ENCODE data around the gene OSGEP. TPM values are rescaled to one million over a fixed set of nuclear protein-coding genes. Genes with fewer than 3 reads are reported as not detected.

The OSGEP gene
- total RNA-seq, 1 donor from 2014 or later = 46.1 TPM

GRCh38 chr14:20489093-20489994 is 34.7 kb upstream of the OSGEP start:
- H3K4me3 Mint-ChIP-seq (ENCODE audit: unreplicated experiment) = no peak overlapping the region
- H3K4me1 Mint-ChIP-seq (ENCODE audit: unreplicated experiment) = peaks cover 47% of the 10 kb centered on the region
- no peaks in the 10 kb centered on the region for H3K9me3 Mint-ChIP-seq (ENCODE audit: unreplicated experiment)
- DNase-seq (ENCODE audit: low spot score) = no peak
- peak overlapping the region; percentile 4 for H3K27ac Mint-ChIP-seq (ENCODE audit: unreplicated experiment)
- no peaks in the 10 kb centered on the region for H3K36me3 Mint-ChIP-seq (ENCODE audit: low read depth, unreplicated experiment)
- TF ChIP-seq, protein P1, sequence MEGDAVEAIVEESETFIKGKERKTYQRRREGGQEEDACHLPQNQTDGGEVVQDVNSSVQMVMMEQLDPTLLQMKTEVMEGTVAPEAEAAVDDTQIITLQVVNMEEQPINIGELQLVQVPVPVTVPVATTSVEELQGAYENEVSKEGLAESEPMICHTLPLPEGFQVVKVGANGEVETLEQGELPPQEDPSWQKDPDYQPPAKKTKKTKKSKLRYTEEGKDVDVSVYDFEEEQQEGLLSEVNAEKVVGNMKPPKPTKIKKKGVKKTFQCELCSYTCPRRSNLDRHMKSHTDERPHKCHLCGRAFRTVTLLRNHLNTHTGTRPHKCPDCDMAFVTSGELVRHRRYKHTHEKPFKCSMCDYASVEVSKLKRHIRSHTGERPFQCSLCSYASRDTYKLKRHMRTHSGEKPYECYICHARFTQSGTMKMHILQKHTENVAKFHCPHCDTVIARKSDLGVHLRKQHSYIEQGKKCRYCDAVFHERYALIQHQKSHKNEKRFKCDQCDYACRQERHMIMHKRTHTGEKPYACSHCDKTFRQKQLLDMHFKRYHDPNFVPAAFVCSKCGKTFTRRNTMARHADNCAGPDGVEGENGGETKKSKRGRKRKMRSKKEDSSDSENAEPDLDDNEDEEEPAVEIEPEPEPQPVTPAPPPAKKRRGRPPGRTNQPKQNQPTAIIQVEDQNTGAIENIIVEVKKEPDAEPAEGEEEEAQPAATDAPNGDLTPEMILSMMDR (IDR thresholded peaks at IDR 0.05; ENCODE audit: unreplicated experiment) = no peak
- H3K27me3 Mint-ChIP-seq (ENCODE audit: unreplicated experiment) = peaks cover 6% of the 10 kb centered on the region

- H3K4me1 Mint-ChIP-seq (ENCODE audit: unreplicated experiment) = peaks cover 46% of the 10 kb centered on the region
- no peak for DNase-seq (ENCODE audit: low spot score)
- H3K36me3 Mint-ChIP-seq (ENCODE audit: low read depth, unreplicated experiment) = no peaks in the 10 kb centered on the region
- TF ChIP-seq, protein P1 (IDR thresholded peaks at IDR 0.05; ENCODE audit: unreplicated experiment) = no peak
- peaks cover 6% of the 10 kb centered on the region for H3K27me3 Mint-ChIP-seq (ENCODE audit: unreplicated experiment)
- H3K27ac Mint-ChIP-seq (ENCODE audit: unreplicated experiment) = no peak overlapping the region
- H3K4me3 Mint-ChIP-seq (ENCODE audit: unreplicated experiment) = no peak overlapping the region
- no peaks in the 10 kb centered on the region for H3K9me3 Mint-ChIP-seq (ENCODE audit: unreplicated experiment)
These were observed 32.7 kb upstream of the OSGEP start for GRCh38 chr14:20487396-20487725.

GRCh38 chr14:20486684-20487395 is 32.2 kb upstream of the OSGEP start:
- DNase-seq (ENCODE audit: low spot score) = no peak
- Mint-ChIP-seq H3K36me3 (ENCODE audit: low read depth, unreplicated experiment) (no peaks in the 10 kb centered on the region), H3K9me3 (ENCODE audit: unreplicated experiment) (no peaks in the 10 kb centered on the region), H3K27me3 (ENCODE audit: unreplicated experiment) (peaks cover 6% of the 10 kb centered on the region), H3K27ac (ENCODE audit: unreplicated experiment) (no peak overlapping the region), H3K4me1 (ENCODE audit: unreplicated experiment) (peaks cover 49% of the 10 kb centered on the region), H3K4me3 (ENCODE audit: unreplicated experiment) (no peak overlapping the region)
- TF ChIP-seq, protein P1 (IDR thresholded peaks at IDR 0.05; ENCODE audit: unreplicated experiment) = no peak

GRCh38 chr14:20485900-20486299 is 31.3 kb upstream of the OSGEP start:
- TF ChIP-seq, protein P1 (IDR thresholded peaks at IDR 0.05; ENCODE audit: unreplicated experiment) = no peak
- no peaks in the 10 kb centered on the region for H3K9me3 Mint-ChIP-seq (ENCODE audit: unreplicated experiment)
- no peaks in the 10 kb centered on the region for H3K36me3 Mint-ChIP-seq (ENCODE audit: low read depth, unreplicated experiment)
- H3K27me3 Mint-ChIP-seq (ENCODE audit: unreplicated experiment) = peaks cover 3% of the 10 kb centered on the region
- no peak overlapping the region for H3K4me3 Mint-ChIP-seq (ENCODE audit: unreplicated experiment)
- H3K4me1 Mint-ChIP-seq (ENCODE audit: unreplicated experiment) = peaks cover 42% of the 10 kb centered on the region
- no peak for DNase-seq (ENCODE audit: low spot score)
- H3K27ac Mint-ChIP-seq (ENCODE audit: unreplicated experiment) = no peak overlapping the region

GRCh38 chr14:20482382-20482781 is 27.8 kb upstream of the OSGEP start:
- Mint-ChIP-seq H3K27ac (ENCODE audit: unreplicated experiment) (no peak overlapping the region), H3K4me3 (ENCODE audit: unreplicated experiment) (no peak overlapping the region), H3K9me3 (ENCODE audit: unreplicated experiment) (no peaks in the 10 kb centered on the region), H3K36me3 (ENCODE audit: low read depth, unreplicated experiment) (peaks cover 15% of the 10 kb centered on the region), H3K27me3 (ENCODE audit: unreplicated experiment) (no peaks in the 10 kb centered on the region), H3K4me1 (ENCODE audit: unreplicated experiment) (peaks cover 24% of the 10 kb centered on the region)
- TF ChIP-seq, protein P1 (IDR thresholded peaks at IDR 0.05; ENCODE audit: unreplicated experiment) = no peak
- DNase-seq (ENCODE audit: low spot score) = no peak
